Ovary (tissue), 3 donors: ENCODE results near the gene ACACB.

Experiments used
- EP300 ChIP-seq: sonication (generic); formaldehyde crosslinking; IDR thresholded peaks from one replicate; pipeline ENCODE4 v1.6.1; 2017; ENCODE audit warnings: antibody characterized with exemption
- POLR2A ChIP-seq: fragments of 450-650 bp; IDR thresholded peaks from one replicate; pipeline ENCODE4 v1.6.1; 2017; ENCODE audit warnings: antibody characterized with exemption, mild to moderate bottlenecking, moderate library complexity
- TF ChIP-seq, protein P1 (sequence below), 3 donors: fragments of 450-650 bp in 2 of 3; fragments of 200-600 bp in 1 of 3; IDR thresholded peaks; one replicate each; pipeline versions ENCODE4 v1.5.1 to v1.8.0; 2016 to 2022; ENCODE audit warnings: antibody characterized with exemption in 3 of 3, mild to moderate bottlenecking in 1 of 3
- donor health status: DM: no; HTN: no; CAD: no.

DNA sequence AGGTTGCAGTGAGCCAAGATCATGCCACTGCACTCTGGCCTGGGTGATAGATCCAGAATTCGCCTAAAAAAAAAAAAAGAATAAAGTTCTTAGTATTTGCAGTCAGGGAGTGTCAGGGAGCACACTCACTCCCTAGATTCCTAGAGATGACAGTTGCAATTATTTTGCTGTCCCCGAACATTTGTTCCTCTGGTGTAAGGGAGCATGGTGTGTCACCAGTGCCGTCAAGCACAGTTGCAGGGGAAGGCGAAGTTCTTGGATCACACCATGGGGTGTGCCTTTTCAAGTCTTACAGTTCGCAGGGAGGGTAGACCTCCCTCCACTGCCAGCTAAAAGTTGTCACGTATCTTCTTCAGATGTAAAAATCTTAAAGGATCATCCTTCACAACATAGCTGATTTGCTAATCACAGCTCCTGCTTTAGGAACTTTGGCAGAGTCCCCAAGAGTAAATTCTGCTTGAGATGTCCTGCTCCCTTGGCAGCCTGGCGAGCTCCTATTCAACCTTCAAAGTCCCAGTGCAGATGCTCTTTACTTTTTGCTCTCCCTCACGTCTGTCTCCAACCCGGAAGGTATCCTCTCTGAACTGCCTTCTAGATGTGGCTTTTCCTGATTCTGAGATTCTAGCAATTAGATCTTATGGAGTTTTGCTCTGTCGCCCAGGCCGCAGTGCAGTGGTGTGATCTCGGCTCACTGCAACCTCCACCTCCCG, 11.3 kb downstream of the ACACB start:
- TF ChIP-seq, protein P1, sequence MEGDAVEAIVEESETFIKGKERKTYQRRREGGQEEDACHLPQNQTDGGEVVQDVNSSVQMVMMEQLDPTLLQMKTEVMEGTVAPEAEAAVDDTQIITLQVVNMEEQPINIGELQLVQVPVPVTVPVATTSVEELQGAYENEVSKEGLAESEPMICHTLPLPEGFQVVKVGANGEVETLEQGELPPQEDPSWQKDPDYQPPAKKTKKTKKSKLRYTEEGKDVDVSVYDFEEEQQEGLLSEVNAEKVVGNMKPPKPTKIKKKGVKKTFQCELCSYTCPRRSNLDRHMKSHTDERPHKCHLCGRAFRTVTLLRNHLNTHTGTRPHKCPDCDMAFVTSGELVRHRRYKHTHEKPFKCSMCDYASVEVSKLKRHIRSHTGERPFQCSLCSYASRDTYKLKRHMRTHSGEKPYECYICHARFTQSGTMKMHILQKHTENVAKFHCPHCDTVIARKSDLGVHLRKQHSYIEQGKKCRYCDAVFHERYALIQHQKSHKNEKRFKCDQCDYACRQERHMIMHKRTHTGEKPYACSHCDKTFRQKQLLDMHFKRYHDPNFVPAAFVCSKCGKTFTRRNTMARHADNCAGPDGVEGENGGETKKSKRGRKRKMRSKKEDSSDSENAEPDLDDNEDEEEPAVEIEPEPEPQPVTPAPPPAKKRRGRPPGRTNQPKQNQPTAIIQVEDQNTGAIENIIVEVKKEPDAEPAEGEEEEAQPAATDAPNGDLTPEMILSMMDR (IDR thresholded peaks at IDR 0.05): no peak
- TF ChIP-seq POLR2A (no peak), EP300 (no peak)
